HepG2 (cell line): Measurements from ENCODE around the gene ZBTB32. TPM values are rescaled to one million over a fixed set of nuclear protein-coding genes. Genes with fewer than 3 reads are reported as not detected.
A peak's percentile ranks its signal among the peaks of the same experiment; 100 is the strongest.

ENCODE experiments used
- CREB1 ChIP-seq, 2 experiments: fragments of 450-650 bp in 1 of 2; IDR thresholded peaks; 2 replicates each; pipeline ENCODE4 v1.6.1; 2016 to 2017; ENCODE audit warnings: control low read depth in 1 of 2, mild to moderate bottlenecking in 1 of 2, missing compliant biosample characterization in 1 of 2, missing genetic modification characterization in 1 of 2
- EEA1 ChIP-seq: sonication (generic); formaldehyde crosslinking; IDR thresholded peaks from 2 replicates; pipeline ENCODE4 v1.5.1; 2020; ENCODE audit warnings: mild to moderate bottlenecking, missing genetic modification reagents, borderline replicate concordance
- KDM5B ChIP-seq: sonication (generic); formaldehyde crosslinking; IDR thresholded peaks from 2 replicates; pipeline ENCODE4 v1.4.0; 2020; ENCODE audit warnings: missing genetic modification reagents, mild to moderate bottlenecking, borderline replicate concordance
- KDM6A ChIP-seq: IDR thresholded peaks from 2 replicates; pipeline ENCODE4 v1.6.1; 2016; ENCODE audit warnings: low read depth
- MIER3 ChIP-seq: IDR thresholded peaks from 2 replicates; pipeline ENCODE4 v1.6.1; 2016; ENCODE audit warnings: missing compliant biosample characterization, borderline replicate concordance
- RXRA ChIP-seq: sonication (generic); formaldehyde crosslinking; IDR thresholded peaks from 2 replicates; pipeline ENCODE4 v1.5.1; 2020; ENCODE audit warnings: missing genetic modification reagents
- SP5 ChIP-seq: IDR thresholded peaks from 2 replicates; pipeline ENCODE4 v1.6.1; 2016; ENCODE audit warnings: low read depth, borderline replicate concordance
- SRSF4 ChIP-seq: fragments of 200-400 bp; formaldehyde crosslinking; IDR thresholded peaks from one replicate; pipeline ENCODE4 v1.6.1; 2018; ENCODE audit warnings: mild to moderate bottlenecking, low read depth, low read length, moderate library complexity; ENCODE audit not compliant: poor library complexity, severe bottlenecking
- TAF1 ChIP-seq: sonication (generic); formaldehyde crosslinking; IDR thresholded peaks from 2 replicates; pipeline ENCODE4 v1.4.0; 2020; ENCODE audit warnings: missing genetic modification reagents
- ZNF274 ChIP-seq: sonication (generic); formaldehyde crosslinking; IDR thresholded peaks from 2 replicates; pipeline ENCODE4 v1.5.1; 2020; ENCODE audit warnings: mild to moderate bottlenecking, missing genetic modification reagents
- ZNF33A ChIP-seq: sonication (generic); formaldehyde crosslinking; IDR thresholded peaks from 2 replicates; pipeline ENCODE4 v1.5.1; 2020; ENCODE audit warnings: missing genetic modification reagents, mild to moderate bottlenecking, moderate library complexity, borderline replicate concordance
- ZNF383 ChIP-seq: sonication (generic); formaldehyde crosslinking; IDR thresholded peaks from 2 replicates; pipeline ENCODE4 v1.4.0; 2020; ENCODE audit warnings: missing genetic modification reagents, mild to moderate bottlenecking, borderline replicate concordance
- ZNF446 ChIP-seq: sonication (generic); formaldehyde crosslinking; IDR thresholded peaks from 2 replicates; pipeline ENCODE4 v1.5.0; 2020; ENCODE audit warnings: mild to moderate bottlenecking, missing genetic modification reagents
- ZNF761 ChIP-seq: sonication (generic); formaldehyde crosslinking; conservative IDR thresholded peaks from 2 replicates; pipeline ENCODE4 v1.4.0; 2020; ENCODE audit warnings: mild to moderate bottlenecking, missing genetic modification reagents
- polyA plus RNA-seq, 8 experiments: library from polyadenylated mRNA; depleted of rRNA in 3 of 8; stranded (reverse) in 7 of 8; unstranded in 1 of 8; fragments of >200 nt; fragmentation: Illumina TruSeq in 4 of 8; extraction: Trizol in 4 of 8; gene quantifications; 2 replicates each; pipeline versions ENCODE4 v1.2.1 to v1.2.3, GENCODE V29; 2011 to 2016; ENCODE audit warnings: low read depth in 4 of 8, missing spikeins in 1 of 8, mixed read lengths in 1 of 8; ENCODE audit not compliant: insufficient read depth in 1 of 8
- total RNA-seq, 5 experiments: library from RNA; depleted of rRNA; stranded (reverse); fragments of >200 nt; fragmentation: Illumina TruSeq; extraction: Trizol; gene quantifications; 2 replicates each; pipeline ENCODE4 v1.2.3, GENCODE V29; 2016; ENCODE audit warnings: low read depth in 1 of 5
- TF ChIP-seq, protein P1 (sequence below): sonication (generic); formaldehyde crosslinking; IDR thresholded peaks from 2 replicates; pipeline ENCODE4 v1.5.0; 2020; ENCODE audit warnings: missing genetic modification reagents
- TF ChIP-seq, protein P2 (sequence below): fragments of 450-650 bp; IDR thresholded peaks from 2 replicates; pipeline ENCODE4 v1.6.1; 2017; ENCODE audit warnings: mild to moderate bottlenecking
- TF ChIP-seq, protein P3 (sequence below): sonication (generic); formaldehyde crosslinking; IDR thresholded peaks from 2 replicates; pipeline ENCODE4 v1.4.0; 2020; ENCODE audit warnings: mild to moderate bottlenecking, missing genetic modification reagents
- TF ChIP-seq, protein P4 (sequence below): sonication (generic); formaldehyde crosslinking; IDR thresholded peaks from 2 replicates; pipeline ENCODE4; 2020; ENCODE audit warnings: missing genetic modification reagents, mild to moderate bottlenecking, borderline replicate concordance
- TF ChIP-seq, protein P5 (sequence below): sonication (generic); formaldehyde crosslinking; IDR thresholded peaks from 2 replicates; pipeline ENCODE4 v1.4.0; 2020; ENCODE audit warnings: mild to moderate bottlenecking, missing genetic modification reagents

Gene ZBTB32
- total and polyA plus RNA-seq, 2 of the 13 experiments (the other 11 are each of a cell fraction or from before 2014, with no cell fraction given) = not detected

GRCh38 chr19:35715981-35716800 is 11.8 kb downstream of the ZBTB32 start (continued):
- TF ChIP-seq KDM5B (peak; percentile 66; the same call in 1 of the 2 replicates), SRSF4 (no peak), CREB1 (IDR thresholded peaks at IDR 0.05) (no peak), CREB1 (CRISPR knock-in tag; IDR thresholded peaks at IDR 0.05) (no peak), ZNF274 (CRISPR knock-in tag) (0 out of 2 replicates have a peak, but pooled peaks have one; percentile 56), SP5 (CRISPR knock-in tag) (no peak), TAF1 (peak; percentile 47; the same call in 1 of the 2 replicates), EEA1 (CRISPR knock-in tag) (no peak), RXRA (CRISPR knock-in tag) (no peak), ZNF761 (CRISPR knock-in tag) (peak; percentile 84), ZNF383 (no peak), MIER3 (CRISPR knock-in tag) (peak; percentile 39; the same call in 1 of the 2 replicates), KDM6A (CRISPR knock-in tag) (no peak), ZNF446 (CRISPR knock-in tag) (no peak), ZNF33A (CRISPR knock-in tag) (no peak; the same call in 1 of the 2 replicates)
- TF ChIP-seq, protein P1, sequence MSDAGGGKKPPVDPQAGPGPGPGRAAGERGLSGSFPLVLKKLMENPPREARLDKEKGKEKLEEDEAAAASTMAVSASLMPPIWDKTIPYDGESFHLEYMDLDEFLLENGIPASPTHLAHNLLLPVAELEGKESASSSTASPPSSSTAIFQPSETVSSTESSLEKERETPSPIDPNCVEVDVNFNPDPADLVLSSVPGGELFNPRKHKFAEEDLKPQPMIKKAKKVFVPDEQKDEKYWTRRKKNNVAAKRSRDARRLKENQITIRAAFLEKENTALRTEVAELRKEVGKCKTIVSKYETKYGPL (CRISPR knock-in tag) = no peak
- TF ChIP-seq, protein P2, sequence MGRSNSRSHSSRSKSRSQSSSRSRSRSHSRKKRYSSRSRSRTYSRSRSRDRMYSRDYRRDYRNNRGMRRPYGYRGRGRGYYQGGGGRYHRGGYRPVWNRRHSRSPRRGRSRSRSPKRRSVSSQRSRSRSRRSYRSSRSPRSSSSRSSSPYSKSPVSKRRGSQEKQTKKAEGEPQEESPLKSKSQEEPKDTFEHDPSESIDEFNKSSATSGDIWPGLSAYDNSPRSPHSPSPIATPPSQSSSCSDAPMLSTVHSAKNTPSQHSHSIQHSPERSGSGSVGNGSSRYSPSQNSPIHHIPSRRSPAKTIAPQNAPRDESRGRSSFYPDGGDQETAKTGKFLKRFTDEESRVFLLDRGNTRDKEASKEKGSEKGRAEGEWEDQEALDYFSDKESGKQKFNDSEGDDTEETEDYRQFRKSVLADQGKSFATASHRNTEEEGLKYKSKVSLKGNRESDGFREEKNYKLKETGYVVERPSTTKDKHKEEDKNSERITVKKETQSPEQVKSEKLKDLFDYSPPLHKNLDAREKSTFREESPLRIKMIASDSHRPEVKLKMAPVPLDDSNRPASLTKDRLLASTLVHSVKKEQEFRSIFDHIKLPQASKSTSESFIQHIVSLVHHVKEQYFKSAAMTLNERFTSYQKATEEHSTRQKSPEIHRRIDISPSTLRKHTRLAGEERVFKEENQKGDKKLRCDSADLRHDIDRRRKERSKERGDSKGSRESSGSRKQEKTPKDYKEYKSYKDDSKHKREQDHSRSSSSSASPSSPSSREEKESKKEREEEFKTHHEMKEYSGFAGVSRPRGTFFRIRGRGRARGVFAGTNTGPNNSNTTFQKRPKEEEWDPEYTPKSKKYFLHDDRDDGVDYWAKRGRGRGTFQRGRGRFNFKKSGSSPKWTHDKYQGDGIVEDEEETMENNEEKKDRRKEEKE = no peak
- TF ChIP-seq, protein P3, sequence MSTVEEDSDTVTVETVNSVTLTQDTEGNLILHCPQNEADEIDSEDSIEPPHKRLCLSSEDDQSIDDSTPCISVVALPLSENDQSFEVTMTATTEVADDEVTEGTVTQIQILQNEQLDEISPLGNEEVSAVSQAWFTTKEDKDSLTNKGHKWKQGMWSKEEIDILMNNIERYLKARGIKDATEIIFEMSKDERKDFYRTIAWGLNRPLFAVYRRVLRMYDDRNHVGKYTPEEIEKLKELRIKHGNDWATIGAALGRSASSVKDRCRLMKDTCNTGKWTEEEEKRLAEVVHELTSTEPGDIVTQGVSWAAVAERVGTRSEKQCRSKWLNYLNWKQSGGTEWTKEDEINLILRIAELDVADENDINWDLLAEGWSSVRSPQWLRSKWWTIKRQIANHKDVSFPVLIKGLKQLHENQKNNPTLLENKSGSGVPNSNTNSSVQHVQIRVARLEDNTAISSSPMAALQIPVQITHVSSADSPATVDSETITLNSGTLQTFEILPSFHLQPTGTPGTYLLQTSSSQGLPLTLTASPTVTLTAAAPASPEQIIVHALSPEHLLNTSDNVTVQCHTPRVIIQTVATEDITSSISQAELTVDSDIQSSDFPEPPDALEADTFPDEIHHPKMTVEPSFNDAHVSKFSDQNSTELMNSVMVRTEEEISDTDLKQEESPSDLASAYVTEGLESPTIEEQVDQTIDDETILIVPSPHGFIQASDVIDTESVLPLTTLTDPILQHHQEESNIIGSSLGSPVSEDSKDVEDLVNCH (CRISPR knock-in tag) = no peak
- TF ChIP-seq, protein P4, sequence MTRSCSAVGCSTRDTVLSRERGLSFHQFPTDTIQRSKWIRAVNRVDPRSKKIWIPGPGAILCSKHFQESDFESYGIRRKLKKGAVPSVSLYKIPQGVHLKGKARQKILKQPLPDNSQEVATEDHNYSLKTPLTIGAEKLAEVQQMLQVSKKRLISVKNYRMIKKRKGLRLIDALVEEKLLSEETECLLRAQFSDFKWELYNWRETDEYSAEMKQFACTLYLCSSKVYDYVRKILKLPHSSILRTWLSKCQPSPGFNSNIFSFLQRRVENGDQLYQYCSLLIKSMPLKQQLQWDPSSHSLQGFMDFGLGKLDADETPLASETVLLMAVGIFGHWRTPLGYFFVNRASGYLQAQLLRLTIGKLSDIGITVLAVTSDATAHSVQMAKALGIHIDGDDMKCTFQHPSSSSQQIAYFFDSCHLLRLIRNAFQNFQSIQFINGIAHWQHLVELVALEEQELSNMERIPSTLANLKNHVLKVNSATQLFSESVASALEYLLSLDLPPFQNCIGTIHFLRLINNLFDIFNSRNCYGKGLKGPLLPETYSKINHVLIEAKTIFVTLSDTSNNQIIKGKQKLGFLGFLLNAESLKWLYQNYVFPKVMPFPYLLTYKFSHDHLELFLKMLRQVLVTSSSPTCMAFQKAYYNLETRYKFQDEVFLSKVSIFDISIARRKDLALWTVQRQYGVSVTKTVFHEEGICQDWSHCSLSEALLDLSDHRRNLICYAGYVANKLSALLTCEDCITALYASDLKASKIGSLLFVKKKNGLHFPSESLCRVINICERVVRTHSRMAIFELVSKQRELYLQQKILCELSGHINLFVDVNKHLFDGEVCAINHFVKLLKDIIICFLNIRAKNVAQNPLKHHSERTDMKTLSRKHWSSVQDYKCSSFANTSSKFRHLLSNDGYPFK = no peak; the same call in 1 of the 2 replicates
- TF ChIP-seq, protein P5, sequence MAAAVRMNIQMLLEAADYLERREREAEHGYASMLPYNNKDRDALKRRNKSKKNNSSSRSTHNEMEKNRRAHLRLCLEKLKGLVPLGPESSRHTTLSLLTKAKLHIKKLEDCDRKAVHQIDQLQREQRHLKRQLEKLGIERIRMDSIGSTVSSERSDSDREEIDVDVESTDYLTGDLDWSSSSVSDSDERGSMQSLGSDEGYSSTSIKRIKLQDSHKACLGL = peak; percentile 69; the same call in 1 of the 2 replicates
